ENCODE data around the gene VPS39.
A peak's percentile ranks its signal among the peaks of the same experiment; 100 is the strongest.
"Not testable (repeated sequence)": the region's sequence is repeated elsewhere in the genome, so short reads cannot be mapped to it uniquely, and the experiment has no call there.

The VPS39 gene

GRCh38 chr15:42207674-42208579 is at the start of gene VPS39:
Gene VPS39 (minus strand): TSS chr15:42208304. CDS start chr15:42208153, 151 bp downstream.
- peak; percentile 82 to 85 for DNase-seq

GRCh38 chr15:42253300-42253699 is 45.2 kb upstream of the VPS39 start:
- DNase-seq: no peak

GRCh38 chr15:42240823-42241222 is 32.7 kb upstream of the VPS39 start:
- DNase-seq: no peak

- no peak for DNase-seq
Observed at GRCh38 chr15:42239528-42240182, 31.6 kb upstream of the VPS39 start.

GRCh38 chr15:42233107-42233506 is 25.0 kb upstream of the VPS39 start:
- no peak for DNase-seq

- DNase-seq: no peak
Observed at GRCh38 chr15:42232606-42233005, 24.5 kb upstream of the VPS39 start.

- no peak for DNase-seq
Observed at GRCh38 chr15:42231088-42231487, 23.0 kb upstream of the VPS39 start.

- not testable (repeated sequence) for DNase-seq
Observed at GRCh38 chr15:42228981-42229380, 20.9 kb upstream of the VPS39 start.

GRCh38 chr15:42228036-42228435 is 19.9 kb upstream of the VPS39 start:
- no peak for DNase-seq

GRCh38 chr15:42226648-42227047 is 18.5 kb upstream of the VPS39 start:
- DNase-seq: no peak

GRCh38 chr15:42220216-42220615 is 12.1 kb upstream of the VPS39 start:
- no peak for DNase-seq

- DNase-seq: no peak
Observed at GRCh38 chr15:42218953-42219592, 11.0 kb upstream of the VPS39 start.

GRCh38 chr15:42217568-42217967 is 9.5 kb upstream of the VPS39 start:
- DNase-seq: no peak

- no peak for DNase-seq
Observed at GRCh38 chr15:42215913-42216829, 8.1 kb upstream of the VPS39 start.

- no peak for DNase-seq
Observed at GRCh38 chr15:42214600-42214999, 6.5 kb upstream of the VPS39 start.

GRCh38 chr15:42213511-42213910 is 5.4 kb upstream of the VPS39 start:
- DNase-seq: no peak

GRCh38 chr15:42210696-42211095 is 2.6 kb upstream of the VPS39 start:
- DNase-seq: no peak

GRCh38 chr15:42206406-42206805 is 1.7 kb downstream of the VPS39 start:
- no peak for DNase-seq

- no peak for DNase-seq
Observed at GRCh38 chr15:42203891-42204290, 4.2 kb downstream of the VPS39 start.

GRCh38 chr15:42202653-42203052 is 5.5 kb downstream of the VPS39 start:
- no peak for DNase-seq

- no peak for DNase-seq
Observed at GRCh38 chr15:42201801-42202200, 6.3 kb downstream of the VPS39 start.

GRCh38 chr15:42199126-42199525 is 9.0 kb downstream of the VPS39 start:
- DNase-seq: no peak

GRCh38 chr15:42198516-42198915 is 9.6 kb downstream of the VPS39 start:
- no peak for DNase-seq
